WTC11 (cell line): Measurements from ENCODE around the gene MUC20. TPM values are rescaled to one million over a fixed set of nuclear protein-coding genes. Genes with fewer than 3 reads are reported as not detected.

Experiments used
- ATAC-seq: fragments of 200-7000 bp; cut with Tn5 transposase; 2 replicates; pipeline ENCODE4 v1.10.0; 2021; ENCODE audit warnings: mild to moderate bottlenecking, moderate library complexity
- CTCF ChIA-PET: fragments of 300-600 bp; sonication (Branson Sonifier 250); formaldehyde crosslinking; loops from one replicate; lab custom pipeline; 2021; ENCODE audit warnings: antibody characterized with exemption; lab: Charles Lee
- POLR2A ChIA-PET: fragments of 350-600 bp; sonication (Branson Sonifier 250); formaldehyde crosslinking; loops from one replicate; lab custom pipeline; 2021; ENCODE audit warnings: antibody characterized with exemption; lab: Charles Lee
- DNase-seq: peaks from one replicate; pipeline ENCODE4 v3.0.0; 2021; ENCODE audit warnings: low spot score
- H3K27ac Mint-ChIP-seq: 2 replicates; pipeline ENCODE4 v1.8.0; 2021; ENCODE audit warnings: mixed read lengths
- H3K27me3 Mint-ChIP-seq: 2 replicates; pipeline ENCODE4 v1.8.0; 2021; ENCODE audit warnings: low read depth, mild to moderate bottlenecking, moderate library complexity, mixed read lengths
- H3K36me3 Mint-ChIP-seq: 2 replicates; pipeline ENCODE4 v1.8.0; 2021; ENCODE audit warnings: mixed read lengths
- H3K4me1 Mint-ChIP-seq: 2 replicates; pipeline ENCODE4 v1.8.0; 2022; ENCODE audit warnings: mixed read lengths
- H3K4me3 Mint-ChIP-seq: 2 replicates; pipeline ENCODE4 v1.8.0; 2021; ENCODE audit warnings: mild to moderate bottlenecking, moderate library complexity, mixed read lengths
- H3K9me3 Mint-ChIP-seq: 2 replicates; pipeline ENCODE4 v1.8.0; 2021; ENCODE audit warnings: mixed read lengths
- AFF4 ChIP-seq: sonication (generic); formaldehyde crosslinking; IDR thresholded peaks from 2 replicates; pipeline ENCODE4 v1.8.1; 2023; ENCODE audit warnings: mild to moderate bottlenecking, missing genetic modification reagents, borderline replicate concordance
- ATF1 ChIP-seq: sonication (generic); formaldehyde crosslinking; IDR thresholded peaks from 2 replicates; pipeline ENCODE4 v1.8.1; 2023; ENCODE audit warnings: mild to moderate bottlenecking, moderate library complexity, missing genetic modification reagents
- CBFB ChIP-seq: sonication (generic); formaldehyde crosslinking; IDR thresholded peaks from 2 replicates; pipeline ENCODE4 v1.8.1; 2022; ENCODE audit warnings: mild to moderate bottlenecking, low read depth, missing genetic modification reagents
- CREM ChIP-seq: sonication (generic); formaldehyde crosslinking; IDR thresholded peaks from 2 replicates; pipeline ENCODE4 v1.8.1; 2022; ENCODE audit warnings: mild to moderate bottlenecking, missing genetic modification reagents, moderate library complexity
- CTCF ChIP-seq: fragments of 200-600 bp; IDR thresholded peaks from 2 replicates; pipeline ENCODE4 v1.8.0; 2022; ENCODE audit warnings: antibody characterized with exemption
- ERG ChIP-seq: fragments of 250-450 bp; sonication (Bioruptor Pico); IDR thresholded peaks from 2 replicates; pipeline ENCODE4 v1.8.0; 2021; ENCODE audit warnings: mild to moderate bottlenecking
- ESRRA ChIP-seq: sonication (generic); formaldehyde crosslinking; IDR thresholded peaks from 2 replicates; pipeline ENCODE4 v1.8.1; 2022; ENCODE audit warnings: mild to moderate bottlenecking, missing genetic modification reagents, borderline replicate concordance
- ETV6 ChIP-seq: sonication (generic); formaldehyde crosslinking; IDR thresholded peaks from 2 replicates; pipeline ENCODE4 v1.8.1; 2022; ENCODE audit warnings: mild to moderate bottlenecking, missing genetic modification reagents
- FOXK1 ChIP-seq: sonication (generic); formaldehyde crosslinking; IDR thresholded peaks from 2 replicates; pipeline ENCODE4 v1.8.0; 2022; ENCODE audit warnings: mild to moderate bottlenecking, moderate library complexity, missing genetic modification reagents
- FOXP1 ChIP-seq: sonication (generic); formaldehyde crosslinking; IDR thresholded peaks from 2 replicates; pipeline ENCODE4 v1.8.0; 2022; ENCODE audit warnings: missing genetic modification reagents, mild to moderate bottlenecking, moderate library complexity, borderline replicate concordance
- FOXP4 ChIP-seq: sonication (generic); formaldehyde crosslinking; IDR thresholded peaks from 2 replicates; pipeline ENCODE4 v1.8.0; 2022; ENCODE audit warnings: mild to moderate bottlenecking, missing genetic modification reagents
- GRHL2 ChIP-seq: fragments of 250-450 bp; sonication (Bioruptor Pico); IDR thresholded peaks from 2 replicates; pipeline ENCODE4 v1.8.0; 2022; ENCODE audit warnings: mild to moderate bottlenecking, moderate library complexity; ENCODE audit not compliant: insufficient replicate concordance, severe bottlenecking
- KAT7 ChIP-seq: sonication (generic); formaldehyde crosslinking; IDR thresholded peaks from 2 replicates; pipeline ENCODE4 v1.8.1; 2023; ENCODE audit warnings: missing genetic modification reagents, mild to moderate bottlenecking, borderline replicate concordance
- NFE2L1 ChIP-seq: sonication (generic); formaldehyde crosslinking; IDR thresholded peaks from 2 replicates; pipeline ENCODE4 v1.8.1; 2023; ENCODE audit warnings: missing genetic modification reagents
- RELA ChIP-seq: sonication (generic); formaldehyde crosslinking; IDR thresholded peaks from 2 replicates; pipeline ENCODE4 v1.8.1; 2022; ENCODE audit warnings: missing genetic modification reagents, mild to moderate bottlenecking, borderline replicate concordance
- SP1 ChIP-seq: sonication (generic); formaldehyde crosslinking; conservative IDR thresholded peaks from 2 replicates; pipeline ENCODE4 v1.8.1; 2022; ENCODE audit warnings: missing genetic modification reagents
- TEAD1 ChIP-seq: sonication (generic); formaldehyde crosslinking; IDR thresholded peaks from 2 replicates; pipeline ENCODE4 v1.8.0; 2022; ENCODE audit warnings: mild to moderate bottlenecking, missing genetic modification reagents
- USF1 ChIP-seq: sonication (generic); formaldehyde crosslinking; IDR thresholded peaks from 2 replicates; pipeline ENCODE4 v1.8.0; 2022; ENCODE audit warnings: mild to moderate bottlenecking, missing genetic modification reagents
- ZNF219 ChIP-seq: sonication (generic); formaldehyde crosslinking; IDR thresholded peaks from 2 replicates; pipeline ENCODE4 v1.8.0; 2023; ENCODE audit warnings: missing genetic modification reagents, mild to moderate bottlenecking, borderline replicate concordance
- ZNF263 ChIP-seq: sonication (generic); formaldehyde crosslinking; IDR thresholded peaks from 2 replicates; pipeline ENCODE4 v1.8.1; 2022; ENCODE audit warnings: low read depth, mild to moderate bottlenecking, moderate library complexity, missing genetic modification reagents
- total RNA-seq: library from RNA; stranded (reverse); gene quantifications from 3 replicates; pipeline ENCODE4 v1.2.3, GENCODE V29; 2021

The MUC20 gene
- total RNA-seq, 1 experiment from 2014 or later, result 0.77 TPM

GRCh38 chr3:195692354-195692685 lies 28.5 kb upstream of the MUC20 start:
- H3K4me3 Mint-ChIP-seq, result no peak overlapping the region
- H3K9me3 Mint-ChIP-seq, result peaks cover 4% of the 10 kb centered on the region; the same call in 1 of the 2 replicates
- no peak overlapping the region for H3K27ac Mint-ChIP-seq
- peaks cover 19% of the 10 kb centered on the region for H3K36me3 Mint-ChIP-seq
- CTCF ChIA-PET, result no interaction called here
- ATAC-seq (no peak), DNase-seq (no peak)
- TF ChIP-seq FOXK1 (CRISPR knock-in tag) (no peak), ZNF219 (no peak), ERG (CRISPR knock-in tag) (no peak), USF1 (no peak), GRHL2 (CRISPR knock-in tag) (no peak), CBFB (CRISPR knock-in tag) (no peak), SP1 (CRISPR knock-in tag) (no peak), AFF4 (CRISPR knock-in tag) (no peak), RELA (no peak), ETV6 (CRISPR knock-in tag) (no peak), CREM (CRISPR knock-in tag) (no peak), NFE2L1 (no peak), ESRRA (CRISPR knock-in tag) (no peak), ATF1 (no peak), CTCF (no peak), ZNF263 (CRISPR knock-in tag) (no peak)
- H3K27me3 Mint-ChIP-seq, result no peaks in the 10 kb centered on the region
- peaks cover 11% of the 10 kb centered on the region for H3K4me1 Mint-ChIP-seq
- POLR2A ChIA-PET, result no interaction called here

GRCh38 chr3:195692781-195693427 lies 27.9 kb upstream of the MUC20 start:
- peak overlapping the region; percentile 11; the same call in 1 of the 2 replicates for H3K27ac Mint-ChIP-seq
- H3K36me3 Mint-ChIP-seq, result peaks cover 15% of the 10 kb centered on the region
- ATAC-seq, result no peak
- TF ChIP-seq ETV6 (CRISPR knock-in tag) (no peak), KAT7 (CRISPR knock-in tag) (no peak), FOXP1 (no peak), TEAD1 (CRISPR knock-in tag) (no peak), FOXP4 (no peak)
- TF ChIP-seq, all 79 proteins: peak for 0
- no peaks in the 10 kb centered on the region for H3K27me3 Mint-ChIP-seq
- peaks cover 17% of the 10 kb centered on the region for H3K4me1 Mint-ChIP-seq
- H3K4me3 Mint-ChIP-seq, result no peak overlapping the region
- ChIA-PET POLR2A (no interaction called here), CTCF (interaction anchor here (0.7 kb wide), 2 partner anchors 197 to 404 kb away, joined by 3 to 5 read pairs; no protein-coding TSS in a partner anchor)
- DNase-seq, result no peak
- H3K9me3 Mint-ChIP-seq, result no peaks in the 10 kb centered on the region
